B cell (primary cell): ENCODE results near the gene CSF1R.

Experiments
- EZH2 ChIP-seq: IDR thresholded peaks from 2 replicates; pipeline ENCODE4 v1.6.1; 2012; ENCODE audit warnings: borderline replicate concordance, low read depth, mild to moderate bottlenecking, moderate library complexity, low read length; ENCODE audit not compliant: insufficient read depth, poor library complexity, severe bottlenecking
- TF ChIP-seq, protein P1 (sequence below): fragments of 200-600 bp; IDR thresholded peaks from one replicate; pipeline ENCODE4 v1.8.0; 2022; ENCODE audit warnings: antibody characterized with exemption, mild to moderate bottlenecking

DNA sequence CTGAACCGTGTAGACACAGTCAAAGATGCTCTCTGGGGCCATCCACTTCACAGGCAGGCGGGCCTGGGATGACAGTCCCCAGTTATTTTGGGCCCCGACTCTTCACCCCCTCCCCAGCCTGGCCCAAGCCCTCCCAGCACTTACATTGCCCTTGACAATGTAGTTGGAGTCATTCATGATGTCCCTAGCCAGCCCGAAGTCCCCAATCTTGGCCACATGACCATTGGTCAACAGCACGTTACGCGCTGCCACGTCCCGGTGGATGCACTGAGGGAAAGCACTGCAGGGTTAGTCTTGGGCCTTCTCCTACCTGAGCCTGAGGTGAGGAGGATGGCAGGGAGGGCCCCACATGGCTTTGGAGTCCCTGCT lies 30.3 kb downstream of the CSF1R start:
- TF ChIP-seq, protein P1, sequence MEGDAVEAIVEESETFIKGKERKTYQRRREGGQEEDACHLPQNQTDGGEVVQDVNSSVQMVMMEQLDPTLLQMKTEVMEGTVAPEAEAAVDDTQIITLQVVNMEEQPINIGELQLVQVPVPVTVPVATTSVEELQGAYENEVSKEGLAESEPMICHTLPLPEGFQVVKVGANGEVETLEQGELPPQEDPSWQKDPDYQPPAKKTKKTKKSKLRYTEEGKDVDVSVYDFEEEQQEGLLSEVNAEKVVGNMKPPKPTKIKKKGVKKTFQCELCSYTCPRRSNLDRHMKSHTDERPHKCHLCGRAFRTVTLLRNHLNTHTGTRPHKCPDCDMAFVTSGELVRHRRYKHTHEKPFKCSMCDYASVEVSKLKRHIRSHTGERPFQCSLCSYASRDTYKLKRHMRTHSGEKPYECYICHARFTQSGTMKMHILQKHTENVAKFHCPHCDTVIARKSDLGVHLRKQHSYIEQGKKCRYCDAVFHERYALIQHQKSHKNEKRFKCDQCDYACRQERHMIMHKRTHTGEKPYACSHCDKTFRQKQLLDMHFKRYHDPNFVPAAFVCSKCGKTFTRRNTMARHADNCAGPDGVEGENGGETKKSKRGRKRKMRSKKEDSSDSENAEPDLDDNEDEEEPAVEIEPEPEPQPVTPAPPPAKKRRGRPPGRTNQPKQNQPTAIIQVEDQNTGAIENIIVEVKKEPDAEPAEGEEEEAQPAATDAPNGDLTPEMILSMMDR: no peak
- TF ChIP-seq EZH2: no peak
